ENCODE results near the gene MRPS34.

The MRPS34 gene

GRCh38 chr16:1794908-1795666 lies 22.2 kb upstream of the MRPS34 start:
- DNase-seq (ENCODE audit: low read depth in 3 of 3): no peak

GRCh38 chr16:1794221-1794871 lies 21.4 kb upstream of the MRPS34 start:
- no peak for DNase-seq (ENCODE audit: low read depth in 3 of 3)

- no peak for DNase-seq (ENCODE audit: low read depth in 3 of 3)
These were observed 20.8 kb upstream of the MRPS34 start, which contains the start of gene IGFALS for GRCh38 chr16:1793578-1794220. IGFALS (minus strand) TSS chr16:1793705; CDS start chr16:1793652, 53 bp downstream.

DNA sequence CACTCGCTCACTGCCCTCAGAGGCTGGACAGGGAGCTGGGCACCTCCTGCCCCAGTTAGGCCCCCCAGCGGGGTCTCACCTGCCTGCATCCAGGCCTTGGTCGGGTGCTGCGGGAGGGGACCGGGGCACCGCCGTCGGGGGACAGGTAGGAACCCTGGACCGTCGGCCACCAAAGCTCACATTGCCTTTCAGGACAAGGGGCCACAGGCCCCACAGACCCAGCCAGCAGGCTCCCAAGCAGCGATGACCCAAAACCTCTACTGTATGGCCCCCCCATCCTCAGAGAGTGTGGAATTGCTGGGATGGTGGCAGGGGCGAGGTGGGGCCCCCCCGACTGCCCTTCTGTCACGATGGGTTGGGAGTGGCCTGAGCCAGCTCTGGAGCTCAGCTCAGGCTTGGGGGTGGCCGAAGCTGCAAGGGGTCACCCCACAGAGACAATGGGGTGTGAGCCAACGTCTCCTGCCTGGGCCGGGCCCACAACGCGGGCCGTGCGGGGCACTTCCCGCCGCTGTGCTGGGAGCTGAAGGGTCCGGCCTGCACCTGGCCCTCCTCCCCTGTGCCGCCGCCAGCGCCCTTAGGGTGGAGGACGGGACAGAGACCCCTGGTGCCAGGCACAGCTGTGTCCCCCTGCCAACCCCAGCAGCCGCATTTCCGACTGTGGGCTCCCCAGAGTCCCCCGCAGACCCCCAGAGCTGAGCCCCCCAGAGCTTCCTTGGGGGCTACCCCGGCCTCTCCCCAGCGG lies 20.1 kb upstream of the MRPS34 start:
- DNase-seq (ENCODE audit: low read depth in 3 of 3): no peak

DNA sequence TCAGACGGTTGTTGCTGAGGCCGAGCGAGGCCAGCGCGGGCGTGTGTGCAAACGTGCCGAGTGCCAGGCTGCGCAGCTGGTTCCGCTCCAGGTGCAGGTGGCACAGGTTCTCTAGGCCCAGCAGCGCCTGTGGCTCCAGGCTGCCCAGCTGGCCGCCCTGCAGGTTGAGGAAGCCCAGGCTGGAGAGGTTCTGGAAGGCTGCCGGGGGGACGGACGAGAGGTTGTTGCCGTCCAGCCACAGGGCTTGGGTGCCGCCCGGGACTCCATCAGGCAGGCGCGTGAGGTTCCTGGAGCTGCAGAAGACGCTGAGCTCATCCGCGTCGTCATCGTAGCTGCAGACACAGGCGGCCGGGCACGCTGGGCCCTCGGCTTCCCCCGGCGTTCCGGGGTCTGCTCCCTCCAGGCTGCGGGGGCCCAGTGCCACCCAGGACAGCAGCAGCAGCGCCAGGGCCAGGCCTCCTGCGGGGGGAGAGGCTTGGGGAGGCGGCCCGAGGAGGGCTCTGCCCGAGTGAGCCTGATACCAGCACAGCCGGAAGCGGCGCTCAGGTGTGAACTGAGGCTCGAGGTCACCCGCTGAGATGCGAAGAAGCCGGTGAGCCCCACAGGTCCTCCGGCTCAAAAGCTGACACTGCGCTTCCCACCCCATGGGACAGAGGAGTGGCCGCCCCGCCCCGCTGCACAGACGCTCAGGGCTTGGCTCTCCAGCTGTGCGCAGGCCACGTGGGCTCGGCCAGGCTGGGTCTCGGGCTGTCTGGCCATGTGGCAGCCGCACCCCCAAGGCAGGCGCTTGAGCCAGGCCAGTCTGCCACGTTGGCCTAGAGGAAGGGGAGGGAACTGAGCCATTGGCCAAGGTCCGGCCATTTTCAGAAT lies 19.2 kb upstream of the MRPS34 start:
- no peak for DNase-seq (ENCODE audit: low read depth in 3 of 3)

DNA sequence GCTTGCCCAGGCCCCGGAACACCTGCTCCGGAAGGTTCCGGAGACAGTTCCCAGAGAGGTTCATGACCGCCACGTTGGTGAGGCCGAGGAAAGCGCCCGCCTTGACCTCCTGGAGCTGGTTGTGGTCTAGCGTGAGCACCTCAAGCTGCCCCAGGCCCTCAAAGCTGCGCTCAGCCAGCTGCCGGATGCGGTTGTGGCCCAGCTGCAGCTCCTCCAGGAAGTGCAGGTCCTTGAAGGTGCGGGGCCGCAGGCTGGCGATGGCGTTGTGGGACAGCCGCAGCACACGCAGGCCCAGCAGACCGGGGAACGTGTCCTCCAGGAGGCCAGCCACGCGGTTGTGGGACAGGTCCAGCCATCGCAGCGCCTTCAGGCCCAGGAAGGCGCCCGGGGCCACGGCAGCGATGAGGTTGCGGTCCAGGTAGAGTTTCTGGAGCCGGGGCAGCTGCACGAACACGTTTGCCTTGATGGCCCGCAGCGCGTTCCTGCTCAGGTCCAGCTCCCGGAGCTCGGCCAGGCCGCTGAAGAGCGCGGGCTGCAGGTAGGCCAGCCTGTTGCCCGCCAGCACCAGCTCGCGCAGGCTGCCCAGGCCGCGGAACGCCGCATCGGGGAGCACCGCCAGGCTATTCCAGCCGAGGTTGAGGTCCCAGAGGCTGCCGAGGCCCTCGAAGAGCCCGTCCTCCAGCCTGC lies 18.5 kb upstream of the MRPS34 start:
- no peak for DNase-seq (ENCODE audit: low read depth in 3 of 3)

- no peak for DNase-seq (ENCODE audit: low read depth in 3 of 3)
These were observed 17.8 kb upstream of the MRPS34 start for GRCh38 chr16:1790611-1791255.

DNA sequence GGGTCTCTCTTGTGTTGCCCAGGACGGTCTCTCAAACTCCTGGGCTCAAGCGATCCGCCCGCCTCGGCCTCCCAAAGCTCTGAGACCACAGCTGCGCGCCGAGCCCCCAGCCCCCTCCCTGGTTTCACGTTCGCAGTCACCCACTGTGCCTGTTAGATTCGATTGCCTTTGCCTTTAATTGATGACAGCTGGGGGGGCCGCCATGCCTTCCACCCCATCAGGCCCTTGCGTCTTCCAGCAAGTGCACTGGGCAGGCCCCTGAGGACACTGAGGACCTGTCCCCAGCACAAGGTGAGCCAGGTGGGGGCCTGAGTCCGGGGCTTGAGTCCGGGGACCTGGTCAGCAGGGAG lies 17.3 kb upstream of the MRPS34 start:
- DNase-seq (ENCODE audit: low read depth in 3 of 3): no peak

DNA sequence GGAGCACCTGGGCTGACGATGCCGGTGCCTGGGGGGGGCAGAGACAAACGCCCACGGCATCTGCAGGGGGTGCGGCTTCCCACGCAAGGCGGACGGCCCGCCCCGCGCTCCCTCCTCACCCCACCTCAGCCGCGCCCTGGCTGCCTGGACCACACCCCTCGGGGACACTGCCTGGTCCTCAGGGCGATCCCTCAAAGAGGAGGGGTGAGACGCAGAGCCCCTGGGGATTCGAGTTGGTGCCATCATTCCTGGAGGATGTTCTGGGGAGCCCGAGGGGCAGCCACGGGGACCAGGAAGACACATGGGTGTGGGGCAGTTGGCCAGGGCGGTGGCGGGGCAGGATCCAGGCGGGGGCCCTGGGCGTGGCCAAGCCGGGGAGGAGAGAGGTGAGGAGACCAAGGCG lies 16.7 kb upstream of the MRPS34 start:
- no peak for DNase-seq (ENCODE audit: low read depth in 3 of 3)

GRCh38 chr16:1788708-1789100 lies 15.8 kb upstream of the MRPS34 start:
- no peak for DNase-seq (ENCODE audit: low read depth in 3 of 3)

GRCh38 chr16:1788095-1788707 lies 15.3 kb upstream of the MRPS34 start:
- no peak for DNase-seq (ENCODE audit: low read depth in 3 of 3)

- DNase-seq (ENCODE audit: low read depth in 3 of 3): no peak
These were observed 14.6 kb upstream of the MRPS34 start for GRCh38 chr16:1787322-1788094.

DNA sequence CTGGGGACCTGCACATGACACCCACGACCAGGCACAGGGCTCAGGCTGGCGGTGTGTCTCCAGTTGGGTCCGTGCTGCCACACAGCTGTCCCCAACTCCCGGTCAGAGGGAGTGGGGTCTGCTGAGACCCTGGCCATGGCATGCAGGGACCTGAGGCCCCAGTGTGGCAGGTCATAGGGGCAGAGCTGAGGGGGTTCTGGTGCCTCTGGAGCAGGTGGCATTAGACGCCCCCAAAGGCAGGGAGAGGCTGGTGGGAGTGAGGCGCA lies 14.1 kb upstream of the MRPS34 start:
- DNase-seq (ENCODE audit: low read depth in 3 of 3): no peak

DNA sequence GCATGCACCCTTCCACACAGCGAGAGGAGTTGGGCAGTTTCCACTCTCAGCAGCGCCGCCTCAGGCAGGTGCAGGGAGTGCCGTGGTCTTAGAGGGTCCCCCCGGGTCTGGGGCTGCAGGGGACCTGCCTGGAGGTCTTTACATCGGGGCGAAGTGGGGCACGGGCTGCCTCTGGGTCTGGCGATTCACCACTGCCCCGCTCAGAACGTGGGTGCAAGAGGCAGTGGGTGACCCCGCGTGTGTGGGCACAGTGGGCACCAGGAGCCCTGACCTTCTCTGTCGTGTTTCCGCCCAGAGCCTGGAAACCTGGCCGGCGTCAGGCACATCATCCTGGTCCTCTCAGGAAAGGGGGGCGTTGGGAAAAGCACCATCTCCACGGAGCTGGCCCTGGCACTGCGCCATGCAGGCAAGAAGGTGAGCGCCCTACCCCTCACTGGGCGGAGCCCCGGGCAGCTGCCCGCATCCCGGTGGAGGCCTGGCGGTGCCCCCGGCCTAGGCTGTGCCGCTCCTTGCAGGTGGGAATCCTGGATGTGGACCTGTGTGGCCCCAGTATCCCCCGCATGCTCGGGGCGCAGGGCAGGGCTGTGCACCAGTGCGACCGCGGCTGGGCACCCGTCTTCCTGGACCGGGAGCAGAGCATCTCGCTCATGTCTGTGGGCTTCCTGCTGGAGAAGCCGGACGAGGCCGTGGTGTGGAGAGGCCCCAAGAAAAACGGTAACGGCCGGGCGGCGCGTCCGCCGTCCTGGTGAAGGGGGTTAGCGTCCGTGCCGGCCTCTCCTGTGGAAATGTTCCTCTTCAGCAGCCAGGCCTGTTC lies 13.5 kb upstream of the MRPS34 start:
- no peak for DNase-seq (ENCODE audit: low read depth in 3 of 3)

GRCh38 chr16:1785846-1786170 lies 12.9 kb upstream of the MRPS34 start:
- no peak for DNase-seq (ENCODE audit: low read depth in 3 of 3)

DNA sequence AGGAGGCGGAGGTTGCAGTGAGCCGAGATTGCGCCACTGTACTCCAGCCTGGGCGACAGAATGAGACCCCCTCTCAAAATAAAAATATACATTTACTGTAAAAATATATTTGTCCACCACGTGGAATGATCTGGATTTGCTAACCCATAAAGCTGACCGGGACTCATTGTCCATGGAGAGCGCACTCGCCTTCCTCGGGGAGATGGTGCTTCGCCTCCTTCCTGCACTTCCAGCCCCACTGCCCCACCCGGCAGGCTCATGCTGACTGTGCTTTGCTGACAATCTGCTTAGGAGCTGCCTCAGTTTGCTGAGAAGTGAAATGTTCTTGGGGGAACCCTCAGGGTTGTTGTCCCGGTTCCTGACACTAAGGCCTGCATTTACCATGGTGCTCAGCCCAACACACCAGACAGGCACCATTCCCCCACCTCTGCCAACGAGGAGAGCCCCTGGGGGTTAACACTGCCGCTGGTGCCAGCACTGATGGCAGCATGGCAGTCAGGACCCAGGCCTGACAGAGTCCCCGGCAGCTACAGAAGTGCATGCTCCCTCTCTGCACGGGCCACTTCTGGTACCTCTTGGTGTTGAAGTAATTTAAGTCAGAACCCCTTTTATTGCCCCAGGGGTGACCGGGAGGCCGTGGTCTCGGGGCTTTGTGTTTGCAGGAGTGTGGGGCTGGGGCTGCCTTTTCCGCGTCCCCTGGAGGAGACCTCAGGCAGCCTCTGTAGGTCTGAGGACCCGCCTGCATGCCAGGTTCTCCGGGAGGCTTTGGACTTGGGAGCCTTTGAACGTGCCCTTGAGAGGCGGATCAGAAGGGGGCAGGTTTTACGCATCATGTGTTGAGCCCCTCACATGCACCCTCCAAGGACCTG lies 12.3 kb upstream of the MRPS34 start:
- DNase-seq (ENCODE audit: low read depth in 3 of 3): no peak

- DNase-seq (ENCODE audit: low read depth in 3 of 3): peak; percentile 95 to 100 (median 95)
These were observed 9.7 kb upstream of the MRPS34 start, which contains the start of the genes NUBP2 and SPSB3 for GRCh38 chr16:1782408-1783264. NUBP2 (plus strand) TSS chr16:1782960; CDS start chr16:1783021, 61 bp downstream. SPSB3 (minus strand) TSS chr16:1782571; CDS start chr16:1781483, 1,088 bp downstream.
